HepG2 (cell line): ENCODE measurements around the gene CFAP119. TPM values are rescaled to one million over a fixed set of nuclear protein-coding genes. Genes with fewer than 3 reads are reported as not detected.
A peak's percentile ranks its signal among the peaks of the same experiment; 100 is the strongest.

ENCODE experiments used
- ERF ChIP-seq: IDR thresholded peaks from 2 replicates; pipeline ENCODE4 v1.6.1; 2018; ENCODE audit warnings: missing biosample characterization, missing genetic modification reagents
- FOXA3 ChIP-seq: IDR thresholded peaks from 2 replicates; pipeline ENCODE4 v1.6.1; 2016; ENCODE audit warnings: missing genetic modification reagents, missing compliant biosample characterization
- HMGA1 ChIP-seq: sonication (generic); formaldehyde crosslinking; conservative IDR thresholded peaks from 2 replicates; pipeline ENCODE4 v1.4.0; 2020; ENCODE audit warnings: missing genetic modification reagents
- HNRNPL ChIP-seq: fragments of 200-400 bp; formaldehyde crosslinking; IDR thresholded peaks from 2 replicates; pipeline ENCODE4 v1.6.1; 2017; ENCODE audit warnings: mild to moderate bottlenecking, low read depth, low read length
- IRX3 ChIP-seq: sonication (generic); formaldehyde crosslinking; IDR thresholded peaks from 2 replicates; pipeline ENCODE4 v1.8.1; 2023; ENCODE audit warnings: mild to moderate bottlenecking, low read depth, missing genetic modification reagents, borderline replicate concordance
- ISX ChIP-seq: sonication (generic); formaldehyde crosslinking; conservative IDR thresholded peaks from 2 replicates; pipeline ENCODE4 v1.5.0; 2020; ENCODE audit warnings: missing genetic modification reagents
- KAT7 ChIP-seq: IDR thresholded peaks from 2 replicates; pipeline ENCODE4 v1.6.1; 2018; ENCODE audit warnings: borderline replicate concordance, missing compliant biosample characterization
- KMT2A ChIP-seq: sonication (generic); formaldehyde crosslinking; IDR thresholded peaks from 2 replicates; pipeline ENCODE4 v1.4.0; 2020; ENCODE audit warnings: missing genetic modification reagents
- MAZ ChIP-seq, 2 experiments: sonication (generic) in 1 of 2; formaldehyde crosslinking in 1 of 2; IDR thresholded peaks; 2 replicates each; pipeline versions ENCODE4 v1.5.0 to v1.6.1; 2012 to 2020; ENCODE audit warnings: low read depth in 2 of 2, mild to moderate bottlenecking in 2 of 2, borderline replicate concordance in 1 of 2, improper control_type of control experiment in 1 of 2, low read length in 1 of 2, missing genetic modification reagents in 1 of 2, moderate library complexity in 1 of 2
- NCOA1 ChIP-seq: sonication (generic); formaldehyde crosslinking; IDR thresholded peaks from 2 replicates; pipeline ENCODE4 v1.9.0; 2021; ENCODE audit warnings: missing genetic modification reagents
- NFE2L1 ChIP-seq: sonication (generic); formaldehyde crosslinking; IDR thresholded peaks from 2 replicates; pipeline ENCODE4 v1.4.0; 2020; ENCODE audit warnings: missing genetic modification reagents, mild to moderate bottlenecking, borderline replicate concordance
- NR2C2 ChIP-seq: sonication (generic); formaldehyde crosslinking; IDR thresholded peaks from 2 replicates; pipeline ENCODE4 v1.4.0; 2020; ENCODE audit warnings: missing genetic modification reagents, mild to moderate bottlenecking, moderate library complexity, borderline replicate concordance
- PCBP1 ChIP-seq: fragments of 200-400 bp; formaldehyde crosslinking; IDR thresholded peaks from 2 replicates; pipeline ENCODE4 v1.6.1; 2017; ENCODE audit warnings: mild to moderate bottlenecking, low read depth, low read length, borderline replicate concordance
- SIN3B ChIP-seq: fragments of 150-350 bp; IDR thresholded peaks from 2 replicates; pipeline ENCODE4 v1.6.1; 2014; ENCODE audit warnings: low read length
- TEAD3 ChIP-seq: optimal IDR thresholded peaks from 2 replicates; pipeline ENCODE3; 2016; ENCODE audit warnings: borderline replicate concordance
- YY1 ChIP-seq: IDR thresholded peaks from 2 replicates; pipeline ENCODE4 v1.6.1; 2011; ENCODE audit warnings: low read length, low read depth, moderate library complexity, mild to moderate bottlenecking; ENCODE audit not compliant: insufficient read depth, insufficient replicate concordance
- ZBTB10 ChIP-seq: sonication (generic); formaldehyde crosslinking; IDR thresholded peaks from 2 replicates; pipeline ENCODE4 v1.4.0; 2020; ENCODE audit warnings: missing genetic modification reagents, borderline replicate concordance
- ZFYVE20 ChIP-seq: sonication (generic); formaldehyde crosslinking; IDR thresholded peaks from 2 replicates; pipeline ENCODE4 v1.8.0; 2023; ENCODE audit warnings: low read depth, mild to moderate bottlenecking, moderate library complexity, missing genetic modification reagents, borderline replicate concordance
- ZNF12 ChIP-seq: sonication (generic); formaldehyde crosslinking; IDR thresholded peaks from 2 replicates; pipeline ENCODE4 v1.5.0; 2020; ENCODE audit warnings: missing genetic modification reagents
- ZNF232 ChIP-seq: sonication (generic); formaldehyde crosslinking; IDR thresholded peaks from 2 replicates; pipeline ENCODE4 v1.4.0; 2020; ENCODE audit warnings: missing genetic modification reagents, borderline replicate concordance
- ZNF788 ChIP-seq: sonication (generic); formaldehyde crosslinking; IDR thresholded peaks from 2 replicates; pipeline ENCODE4 v1.5.0; 2020; ENCODE audit warnings: mild to moderate bottlenecking, missing genetic modification reagents, borderline replicate concordance
- polyA plus RNA-seq, 8 experiments: library from polyadenylated mRNA; depleted of rRNA in 3 of 8; stranded (reverse) in 7 of 8; unstranded in 1 of 8; fragments of >200 nt; fragmentation: Illumina TruSeq in 4 of 8; extraction: Trizol in 4 of 8; gene quantifications; 2 replicates each; pipeline versions ENCODE4 v1.2.1 to v1.2.3, GENCODE V29; 2011 to 2016; ENCODE audit warnings: low read depth in 4 of 8, missing spikeins in 1 of 8, mixed read lengths in 1 of 8; ENCODE audit not compliant: insufficient read depth in 1 of 8
- total RNA-seq, 5 experiments: library from RNA; depleted of rRNA; stranded (reverse); fragments of >200 nt; fragmentation: Illumina TruSeq; extraction: Trizol; gene quantifications; 2 replicates each; pipeline ENCODE4 v1.2.3, GENCODE V29; 2016; ENCODE audit warnings: low read depth in 1 of 5
- TF ChIP-seq, protein P1 (sequence below): IDR thresholded peaks from 2 replicates; pipeline ENCODE4 v1.6.1; 2016; ENCODE audit warnings: mild to moderate bottlenecking
- TF ChIP-seq, protein P2 (sequence below): sonication (generic); formaldehyde crosslinking; IDR thresholded peaks from 2 replicates; pipeline ENCODE4 v1.8.0; 2022; ENCODE audit warnings: mild to moderate bottlenecking, missing genetic modification reagents

Gene CFAP119
- total and polyA plus RNA-seq, 2 of the 13 experiments (the other 11 are each of a cell fraction or from before 2014, with no cell fraction given): 6.4 TPM

- no peak for TF ChIP-seq ZBTB10
- TF ChIP-seq, protein P1, sequence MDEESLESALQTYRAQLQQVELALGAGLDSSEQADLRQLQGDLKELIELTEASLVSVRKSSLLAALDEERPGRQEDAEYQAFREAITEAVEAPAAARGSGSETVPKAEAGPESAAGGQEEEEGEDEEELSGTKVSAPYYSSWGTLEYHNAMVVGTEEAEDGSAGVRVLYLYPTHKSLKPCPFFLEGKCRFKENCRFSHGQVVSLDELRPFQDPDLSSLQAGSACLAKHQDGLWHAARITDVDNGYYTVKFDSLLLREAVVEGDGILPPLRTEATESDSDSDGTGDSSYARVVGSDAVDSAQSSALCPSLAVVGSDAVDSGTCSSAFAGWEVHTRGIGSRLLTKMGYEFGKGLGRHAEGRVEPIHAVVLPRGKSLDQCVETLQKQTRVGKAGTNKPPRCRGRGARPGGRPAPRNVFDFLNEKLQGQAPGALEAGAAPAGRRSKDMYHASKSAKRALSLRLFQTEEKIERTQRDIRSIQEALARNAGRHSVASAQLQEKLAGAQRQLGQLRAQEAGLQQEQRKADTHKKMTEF (CRISPR knock-in tag): peak; percentile 85
- TF ChIP-seq HNRNPL: 0 out of 2 replicates have a peak, but pooled peaks have one; percentile 25
- TF ChIP-seq, protein P2, sequence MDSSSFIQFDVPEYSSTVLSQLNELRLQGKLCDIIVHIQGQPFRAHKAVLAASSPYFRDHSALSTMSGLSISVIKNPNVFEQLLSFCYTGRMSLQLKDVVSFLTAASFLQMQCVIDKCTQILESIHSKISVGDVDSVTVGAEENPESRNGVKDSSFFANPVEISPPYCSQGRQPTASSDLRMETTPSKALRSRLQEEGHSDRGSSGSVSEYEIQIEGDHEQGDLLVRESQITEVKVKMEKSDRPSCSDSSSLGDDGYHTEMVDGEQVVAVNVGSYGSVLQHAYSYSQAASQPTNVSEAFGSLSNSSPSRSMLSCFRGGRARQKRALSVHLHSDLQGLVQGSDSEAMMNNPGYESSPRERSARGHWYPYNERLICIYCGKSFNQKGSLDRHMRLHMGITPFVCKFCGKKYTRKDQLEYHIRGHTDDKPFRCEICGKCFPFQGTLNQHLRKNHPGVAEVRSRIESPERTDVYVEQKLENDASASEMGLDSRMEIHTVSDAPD: no peak; the same call in 1 of the 2 replicates
- no peak for TF ChIP-seq NCOA1 (CRISPR knock-in tag)
- peak; percentile 90 for TF ChIP-seq ERF
- 0 out of 2 replicates have a peak, but pooled peaks have one; percentile 33 for TF ChIP-seq ZFYVE20 (CRISPR knock-in tag)
- TF ChIP-seq IRX3 (CRISPR knock-in tag): no peak
- TF ChIP-seq ZNF232 (CRISPR knock-in tag): peak; percentile 83
- TF ChIP-seq KMT2A (CRISPR knock-in tag): peak; percentile 81; the same call in 1 of the 2 replicates
- TF ChIP-seq ZNF788 (CRISPR knock-in tag): peak; percentile 38; the same call in 1 of the 2 replicates
- peak; percentile 30; the same call in 1 of the 2 replicates for TF ChIP-seq NR2C2 (CRISPR knock-in tag)
- TF ChIP-seq FOXA3 (CRISPR knock-in tag): peak; percentile 39; the same call in 1 of the 2 replicates
- TF ChIP-seq YY1: peak; percentile 63
- TF ChIP-seq ZNF12 (CRISPR knock-in tag): peak; percentile 45; the same call in 1 of the 2 replicates
- TF ChIP-seq NFE2L1: no peak
- TF ChIP-seq TEAD3 (CRISPR knock-in tag): peak; percentile 93
- peak; percentile 82; the same call in 1 of the 2 replicates for TF ChIP-seq ISX
- peak; percentile 32; the same call in 1 of the 2 replicates for TF ChIP-seq KAT7 (CRISPR knock-in tag)
- no peak; the same call in 1 of the 2 replicates for TF ChIP-seq MAZ (IDR thresholded peaks at IDR 0.05; ENCODE audit: borderline replicate concordance, low read depth, low read length)
- TF ChIP-seq MAZ (CRISPR knock-in tag; IDR thresholded peaks at IDR 0.05; ENCODE audit: low read depth): peak; percentile 73
- 0 out of 2 replicates have a peak, but pooled peaks have one; percentile 46 for TF ChIP-seq SIN3B
- no peak for TF ChIP-seq HMGA1 (CRISPR knock-in tag)
- TF ChIP-seq PCBP1: peak; percentile 89; the same call in 1 of the 2 replicates
Observed at GRCh38 chr16:30747799-30748633, 13.8 kb downstream of the CFAP119 start, which contains the start of gene PHKG2 (continued).
